GM12891 (cell line): ENCODE results near the gene MTA3.

Experiments
- PAX5 ChIP-seq: IDR thresholded peaks from 2 replicates; pipeline ENCODE4 v1.6.1; 2011; ENCODE audit warnings: low read length, moderate library complexity, mild to moderate bottlenecking; ENCODE audit not compliant: insufficient read depth, severe bottlenecking
- POLR2A ChIP-seq: IDR thresholded peaks from 2 replicates; pipeline ENCODE4 v1.6.1; 2011; ENCODE audit warnings: low read depth, low read length, control low read depth
- POLR2AphosphoS5 ChIP-seq: IDR thresholded peaks from 2 replicates; pipeline ENCODE4 v1.6.1; 2011; ENCODE audit warnings: low read depth, low read length, control low read depth
- POU2F2 ChIP-seq: IDR thresholded peaks from 2 replicates; pipeline ENCODE4 v1.6.1; 2011; ENCODE audit warnings: low read depth, mild to moderate bottlenecking, control low read depth, low read length, moderate library complexity
- SPI1 ChIP-seq: IDR thresholded peaks from 2 replicates; pipeline ENCODE4 v1.6.1; 2011; ENCODE audit warnings: low read depth, low read length, control low read depth
- TAF1 ChIP-seq: IDR thresholded peaks from 2 replicates; pipeline ENCODE4 v1.6.1; 2011; ENCODE audit warnings: low read depth, low read length, control low read depth

GRCh38 chr2:42775810-42776209 lies 207.4 kb downstream of the MTA3 start:
- no peak for TF ChIP-seq POLR2A
- TF ChIP-seq POLR2AphosphoS5 = no peak
- TF ChIP-seq SPI1 = no peak
- TF ChIP-seq TAF1 = no peak
- TF ChIP-seq POU2F2 = no peak
- TF ChIP-seq PAX5 = no peak
